Measurements from ENCODE around the gene DHRS4L2.
A peak's percentile ranks its signal among the peaks of the same experiment; 100 is the strongest.
"Not testable (repeated sequence)": the region's sequence is repeated elsewhere in the genome, so short reads cannot be mapped to it uniquely, and the experiment has no call there.

DHRS4L2 gene

DNA sequence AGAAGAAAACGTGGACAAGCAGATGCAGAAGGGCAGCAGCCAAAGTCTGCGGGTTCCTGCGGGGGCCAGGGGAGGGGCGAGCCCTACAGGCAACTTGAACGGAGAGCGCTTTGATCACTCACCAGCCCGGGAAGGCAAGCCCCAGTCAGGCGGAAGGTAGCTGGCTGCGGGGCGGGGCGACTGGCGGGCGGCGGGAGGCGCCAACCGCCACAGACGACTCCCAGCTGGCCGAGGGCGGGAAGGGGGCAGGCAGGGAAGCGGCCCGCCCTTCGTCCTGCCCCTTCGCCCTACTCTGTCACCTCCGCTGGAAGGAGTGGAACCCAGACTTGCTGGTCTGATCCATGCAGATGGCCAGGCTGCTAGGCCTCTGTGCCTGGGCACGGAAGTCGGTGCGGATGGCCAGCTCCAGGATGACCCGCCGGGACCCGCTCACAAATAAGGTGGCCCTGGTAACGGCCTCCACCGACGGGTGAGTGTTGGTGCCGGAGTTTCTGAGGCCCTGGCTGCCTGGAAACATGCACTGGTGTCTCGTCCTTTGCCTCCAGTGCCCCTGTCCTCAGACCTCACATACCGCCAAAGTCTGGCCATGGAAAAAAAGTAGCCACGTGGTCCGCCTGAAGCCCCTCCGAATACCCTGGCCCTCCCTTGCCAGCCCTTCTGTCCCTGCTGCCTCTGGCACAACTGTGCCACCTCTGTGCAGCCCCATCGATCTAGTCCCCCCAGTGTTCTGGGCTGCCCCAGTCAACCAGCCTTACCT lies at the start of gene DHRS4L2:
TSS of gene DHRS4L2 (plus strand) at position 323 of the 757 bp plus-strand sequence. CDS start at position 342, 19 bp downstream.
- peak within 1 kb of the TSS; percentile 27 for H3K4me3 ChIP-seq (ENCODE audit: low read depth, low read length)
- in situ Hi-C loops (cut with HindIII; ENCODE audit: low sequenced_read_pairs): not testable (repeated sequence)
- peak; percentile 50 for DNase-seq (ENCODE audit: low read depth, low spot score)

DNA sequence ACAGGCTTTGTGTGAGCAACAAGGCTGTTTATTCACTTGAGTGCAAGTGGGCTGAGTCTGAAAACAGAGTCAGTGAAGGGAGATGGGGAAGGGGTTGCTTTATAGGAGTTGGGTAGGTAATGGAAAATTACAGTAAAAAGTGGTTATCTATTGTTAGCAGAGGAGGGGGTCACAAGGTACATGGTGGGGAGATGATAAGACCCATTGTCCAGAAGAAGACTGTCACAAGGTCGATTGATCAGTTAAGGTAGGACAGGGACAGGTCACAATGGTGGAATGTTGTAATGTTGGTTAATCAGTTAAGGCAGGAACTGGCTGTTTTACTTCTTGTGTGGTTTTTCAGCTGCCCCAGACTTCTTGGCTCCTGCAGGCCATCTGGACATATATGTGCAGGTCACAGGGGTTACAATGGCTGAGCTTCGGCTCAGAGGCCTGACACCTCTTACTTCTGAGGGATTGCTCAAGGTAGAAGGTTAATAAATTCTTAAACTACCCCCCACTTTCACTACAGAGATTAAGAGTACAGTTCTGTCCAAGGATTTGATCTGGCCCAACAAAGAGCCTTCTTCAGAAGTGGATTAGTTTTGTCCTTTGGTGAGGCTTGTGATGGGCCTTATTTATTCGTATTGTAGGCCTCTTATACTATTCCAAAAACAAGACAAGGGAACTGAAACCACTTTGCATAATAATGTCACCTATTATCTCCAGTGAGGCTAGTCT lies 49.0 kb upstream of the DHRS4L2 start:
- DNase-seq (ENCODE audit: low read depth, low spot score): no peak
- in situ Hi-C loops (cut with HindIII; ENCODE audit: low sequenced_read_pairs): no loop called here

DNA sequence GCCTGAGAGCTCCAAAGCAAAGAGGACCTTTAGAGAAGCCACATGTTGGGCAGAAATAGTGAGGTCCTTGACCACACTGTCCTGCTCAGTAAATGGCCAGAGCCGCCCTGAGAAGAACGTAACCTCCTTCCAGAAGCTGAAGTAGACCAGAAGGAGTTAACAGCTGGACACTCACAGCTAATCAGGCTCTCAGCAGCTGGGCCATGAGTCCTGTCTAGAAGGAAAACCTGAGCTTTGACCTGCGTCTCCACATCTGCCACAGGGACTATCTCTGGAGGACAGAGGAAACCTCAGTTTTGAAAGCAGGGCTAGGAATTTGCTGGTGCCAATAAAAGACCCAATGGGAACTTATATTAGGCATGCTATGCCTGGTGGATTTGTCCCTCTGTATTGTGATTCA lies 47.5 kb upstream of the DHRS4L2 start:
- in situ Hi-C loops (cut with HindIII; ENCODE audit: low sequenced_read_pairs): no loop called here
- DNase-seq (ENCODE audit: low read depth, low spot score): no peak

More for the DNA sequence above, 49.0 kb upstream of the DHRS4L2 start:
- no peak overlapping the region for H3K4me3 ChIP-seq (ENCODE audit: low read depth, low read length)
- TF ChIP-seq, protein P1, sequence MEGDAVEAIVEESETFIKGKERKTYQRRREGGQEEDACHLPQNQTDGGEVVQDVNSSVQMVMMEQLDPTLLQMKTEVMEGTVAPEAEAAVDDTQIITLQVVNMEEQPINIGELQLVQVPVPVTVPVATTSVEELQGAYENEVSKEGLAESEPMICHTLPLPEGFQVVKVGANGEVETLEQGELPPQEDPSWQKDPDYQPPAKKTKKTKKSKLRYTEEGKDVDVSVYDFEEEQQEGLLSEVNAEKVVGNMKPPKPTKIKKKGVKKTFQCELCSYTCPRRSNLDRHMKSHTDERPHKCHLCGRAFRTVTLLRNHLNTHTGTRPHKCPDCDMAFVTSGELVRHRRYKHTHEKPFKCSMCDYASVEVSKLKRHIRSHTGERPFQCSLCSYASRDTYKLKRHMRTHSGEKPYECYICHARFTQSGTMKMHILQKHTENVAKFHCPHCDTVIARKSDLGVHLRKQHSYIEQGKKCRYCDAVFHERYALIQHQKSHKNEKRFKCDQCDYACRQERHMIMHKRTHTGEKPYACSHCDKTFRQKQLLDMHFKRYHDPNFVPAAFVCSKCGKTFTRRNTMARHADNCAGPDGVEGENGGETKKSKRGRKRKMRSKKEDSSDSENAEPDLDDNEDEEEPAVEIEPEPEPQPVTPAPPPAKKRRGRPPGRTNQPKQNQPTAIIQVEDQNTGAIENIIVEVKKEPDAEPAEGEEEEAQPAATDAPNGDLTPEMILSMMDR (IDR thresholded peaks at IDR 0.05; ENCODE audit: low read depth, low read length): no peak

DNA sequence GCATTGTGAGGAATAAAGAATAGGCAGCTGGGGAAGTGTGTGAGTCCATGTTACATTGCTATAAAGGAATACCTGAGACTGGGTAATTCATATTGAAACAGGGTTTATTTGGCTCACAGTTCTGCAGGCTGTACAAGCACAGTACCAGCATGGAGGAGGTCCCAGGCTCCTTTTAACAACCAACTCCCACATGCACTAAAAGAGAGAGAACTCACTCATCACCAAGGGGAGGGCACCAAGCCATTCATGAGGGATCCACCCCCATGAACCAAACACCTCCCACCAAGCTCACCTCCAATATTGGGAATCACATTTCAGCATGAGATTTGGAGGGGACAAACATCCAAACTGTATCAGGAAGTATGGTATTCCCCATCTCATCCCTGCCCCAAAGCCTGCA lies 47.1 kb upstream of the DHRS4L2 start:
- no peak overlapping the region for H3K4me3 ChIP-seq (ENCODE audit: low read depth, low read length)
- in situ Hi-C loops (cut with HindIII; ENCODE audit: low sequenced_read_pairs): no loop called here
- DNase-seq (ENCODE audit: low read depth, low spot score): no peak
- TF ChIP-seq, protein P1 (IDR thresholded peaks at IDR 0.05; ENCODE audit: low read depth, low read length): no peak

More for the DNA sequence above, 47.5 kb upstream of the DHRS4L2 start:
- H3K4me3 ChIP-seq (ENCODE audit: low read depth, low read length): no peak overlapping the region
- TF ChIP-seq, protein P1 (IDR thresholded peaks at IDR 0.05; ENCODE audit: low read depth, low read length): no peak

DNA sequence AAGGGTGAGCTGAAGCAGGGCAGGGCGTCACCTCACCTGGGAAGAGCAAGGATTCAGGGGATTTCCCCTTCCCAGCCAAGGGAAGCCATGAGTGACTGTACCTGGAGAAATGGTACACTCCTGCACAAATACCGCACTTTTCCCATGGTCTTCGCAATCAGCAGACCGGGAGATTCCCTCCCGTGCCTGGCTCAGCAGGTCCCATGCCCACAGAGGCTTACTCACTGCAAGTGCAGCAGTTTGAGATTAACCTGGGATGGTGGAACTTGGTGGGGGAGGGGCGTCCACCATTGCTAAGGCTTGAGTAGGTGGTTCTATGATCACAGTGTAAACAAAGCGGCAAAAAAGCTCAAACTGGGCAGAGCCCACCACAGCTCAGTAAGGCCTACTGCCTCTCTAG lies 46.1 kb upstream of the DHRS4L2 start:
- DNase-seq (ENCODE audit: low read depth, low spot score): no peak
- TF ChIP-seq, protein P1 (IDR thresholded peaks at IDR 0.05; ENCODE audit: low read depth, low read length): no peak
- H3K4me3 ChIP-seq (ENCODE audit: low read depth, low read length): no peak overlapping the region
- in situ Hi-C loops (cut with HindIII; ENCODE audit: low sequenced_read_pairs): no loop called here

DNA sequence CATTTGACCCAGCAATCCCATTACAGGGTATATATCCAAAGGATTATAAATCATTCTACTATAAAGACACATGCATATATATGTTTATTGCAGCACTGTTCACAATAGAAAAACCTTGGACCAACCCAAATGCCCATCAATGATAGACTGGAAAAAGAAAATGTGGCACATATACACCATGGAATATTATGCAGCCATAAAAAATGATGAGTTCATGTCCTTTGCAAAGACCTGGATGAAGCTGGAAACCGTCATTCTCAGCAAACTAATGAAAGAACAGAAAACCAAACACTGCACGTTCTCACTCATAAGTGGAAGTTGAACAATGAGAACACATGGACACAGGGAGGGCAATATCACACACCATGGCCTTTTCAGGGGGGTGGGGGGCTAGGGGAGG lies 39.7 kb upstream of the DHRS4L2 start:
- in situ Hi-C loops (cut with HindIII; ENCODE audit: low sequenced_read_pairs); H3K4me3 ChIP-seq (ENCODE audit: low read depth, low read length); DNase-seq (ENCODE audit: low read depth, low spot score): not testable (repeated sequence)

DNA sequence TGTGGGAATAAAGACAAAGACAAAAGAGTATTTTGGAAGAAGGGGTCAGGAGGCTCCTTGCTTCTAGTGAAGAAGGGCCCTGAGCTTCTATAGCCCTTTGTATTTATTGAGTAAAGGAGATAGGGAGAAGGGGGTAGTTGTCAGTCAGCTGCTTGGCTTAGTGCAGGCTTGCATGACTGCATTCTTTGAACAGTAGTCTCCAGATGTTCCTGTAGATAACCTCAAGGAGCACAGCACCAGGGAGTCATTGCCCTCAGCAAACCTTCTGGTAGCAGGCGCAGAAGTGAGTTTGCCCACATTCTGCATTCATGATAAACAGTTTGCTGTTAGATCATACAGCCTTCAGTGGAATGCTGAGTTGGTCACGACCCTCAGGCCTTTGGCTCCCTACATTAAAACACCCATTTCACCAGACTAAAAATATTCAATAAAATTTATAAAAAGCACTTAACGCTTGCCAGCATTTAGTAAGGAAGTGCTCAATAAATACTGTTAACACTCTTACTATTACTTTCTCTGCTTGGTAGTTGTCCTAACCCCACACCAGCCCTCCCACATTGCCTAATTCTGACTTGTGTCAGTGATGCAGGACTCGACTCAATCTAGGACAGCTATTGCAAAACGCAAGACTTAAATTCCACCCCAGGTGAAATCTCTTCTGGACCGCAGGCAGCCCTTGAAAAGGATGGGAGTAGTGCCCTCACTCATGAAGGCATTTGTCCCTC lies 38.2 kb upstream of the DHRS4L2 start:
- DNase-seq (ENCODE audit: low read depth, low spot score): no peak
- in situ Hi-C loops (cut with HindIII; ENCODE audit: low sequenced_read_pairs): no loop called here
- TF ChIP-seq, protein P1 (IDR thresholded peaks at IDR 0.05; ENCODE audit: low read depth, low read length): no peak
- H3K4me3 ChIP-seq (ENCODE audit: low read depth, low read length): no peak overlapping the region

DNA sequence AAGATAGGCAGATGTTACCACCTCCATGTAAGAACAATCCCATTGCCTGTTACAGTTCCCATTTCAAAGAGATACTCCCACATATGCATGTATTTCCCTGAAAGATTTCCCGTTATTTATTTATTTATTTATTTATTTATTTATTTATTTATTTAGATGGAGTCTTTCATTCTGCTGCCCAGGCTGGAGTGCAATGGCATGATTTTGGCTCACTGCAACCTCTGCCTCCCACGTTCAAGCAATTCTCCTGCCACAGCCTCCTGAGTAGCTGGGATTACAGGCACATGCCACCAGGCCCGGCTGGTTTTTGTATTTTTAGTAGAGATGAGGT lies 37.6 kb upstream of the DHRS4L2 start:
- H3K4me3 ChIP-seq (ENCODE audit: low read depth, low read length); in situ Hi-C loops (cut with HindIII; ENCODE audit: low sequenced_read_pairs); DNase-seq (ENCODE audit: low read depth, low spot score): not testable (repeated sequence)

Measured in astrocyte of the spinal cord (primary cell).